ENCODE results near the gene DDX51.
A peak's percentile ranks its signal among the peaks of the same experiment; 100 is the strongest.

DDX51 gene

DNA sequence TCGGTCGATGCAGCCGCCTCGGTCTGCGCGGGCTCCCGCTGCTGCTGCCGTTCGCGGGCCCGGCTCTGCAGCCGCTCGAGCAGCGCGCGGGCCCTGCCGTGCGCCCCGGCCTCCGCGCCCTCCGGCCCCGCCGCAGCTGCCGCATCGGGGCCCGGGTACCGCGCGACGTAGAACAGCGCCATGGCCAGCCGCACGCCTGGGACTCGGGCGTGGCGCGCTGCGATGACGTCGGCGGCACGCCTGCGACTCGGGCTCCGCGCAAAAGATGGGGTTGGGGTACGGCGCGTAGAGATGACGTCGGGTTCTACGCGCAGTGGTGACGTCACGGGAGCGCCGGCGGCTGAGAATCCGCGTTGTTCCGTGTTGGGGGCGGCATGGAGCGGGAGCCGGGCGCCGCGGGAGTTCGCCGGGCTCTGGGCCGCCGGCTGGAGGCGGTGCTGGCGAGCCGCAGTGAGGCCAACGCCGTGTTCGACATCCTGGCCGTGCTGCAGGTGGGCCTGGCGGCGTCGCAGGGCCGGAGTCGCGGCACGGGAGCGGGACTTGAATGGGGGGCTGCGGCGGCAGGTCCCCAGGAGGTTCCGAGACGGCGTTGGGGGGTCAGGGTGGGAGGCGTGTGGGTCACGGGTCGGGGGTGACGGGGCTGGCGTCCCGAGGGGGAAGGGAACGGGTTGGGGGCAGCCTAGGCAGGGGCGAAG is at the start of gene DDX51, which contains the start of gene NOC4L:
Gene DDX51 (minus strand): TSS at position 205 of the 695 bp plus-strand sequence. CDS start 23 bp downstream, at position 182.
Gene NOC4L (plus strand): TSS at position 343 of the 695 bp plus-strand sequence. CDS start 32 bp downstream, at position 375.
- peak; percentile 94 for DNase-seq

DNA sequence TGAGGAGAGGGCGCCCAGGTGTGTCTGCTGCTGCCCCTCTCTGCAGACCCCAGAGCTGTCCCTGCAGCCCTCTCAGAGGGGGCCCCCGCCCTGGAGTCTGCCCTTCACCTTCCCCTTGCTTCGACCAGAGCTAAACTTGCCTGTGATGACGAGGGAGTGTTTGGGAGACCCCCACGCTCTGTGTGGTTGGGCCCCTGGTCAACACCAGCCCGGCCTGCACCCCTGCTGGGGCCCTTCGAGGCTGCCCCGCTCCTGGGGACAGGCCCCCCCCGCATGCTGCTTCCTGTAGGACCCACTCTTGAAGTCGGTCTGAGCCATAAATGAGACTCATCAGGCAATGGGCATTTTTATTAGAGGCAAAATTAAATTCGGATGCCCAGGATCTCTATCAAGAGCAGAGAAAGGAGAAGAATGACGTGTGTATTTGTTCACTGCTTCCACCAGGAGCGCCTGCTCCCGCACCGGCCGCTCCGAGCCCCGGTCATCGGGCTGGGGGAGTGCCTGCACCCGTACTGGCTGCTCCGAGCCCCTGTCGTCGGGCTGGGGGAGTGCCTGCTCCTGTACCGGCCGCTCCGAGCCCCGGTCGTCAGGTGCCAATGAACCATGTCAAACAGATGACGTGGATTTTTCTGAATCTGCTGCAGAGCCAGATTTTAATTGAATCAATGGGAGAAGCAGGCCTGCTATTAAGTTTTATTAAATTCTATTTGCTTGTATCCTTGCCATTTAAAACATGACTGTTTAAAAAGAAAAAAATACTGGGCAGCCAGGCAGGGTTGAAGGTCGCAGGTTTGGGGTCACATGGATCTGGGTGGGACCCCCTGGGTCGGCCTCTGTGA is 47.8 kb upstream of the DDX51 start:
- no peak for DNase-seq

- no peak for DNase-seq
These were observed 46.8 kb upstream of the DDX51 start for GRCh38 chr12:132190834-132191500.

- DNase-seq = no peak
These were observed 46.1 kb upstream of the DDX51 start for GRCh38 chr12:132190012-132190755.

GRCh38 chr12:132189378-132190011 is 45.4 kb upstream of the DDX51 start:
- DNase-seq = peak; percentile 95

GRCh38 chr12:132188916-132189325 is 44.8 kb upstream of the DDX51 start:
- no peak for DNase-seq

- no peak for DNase-seq
These were observed 44.4 kb upstream of the DDX51 start for GRCh38 chr12:132188451-132188901.

DNA sequence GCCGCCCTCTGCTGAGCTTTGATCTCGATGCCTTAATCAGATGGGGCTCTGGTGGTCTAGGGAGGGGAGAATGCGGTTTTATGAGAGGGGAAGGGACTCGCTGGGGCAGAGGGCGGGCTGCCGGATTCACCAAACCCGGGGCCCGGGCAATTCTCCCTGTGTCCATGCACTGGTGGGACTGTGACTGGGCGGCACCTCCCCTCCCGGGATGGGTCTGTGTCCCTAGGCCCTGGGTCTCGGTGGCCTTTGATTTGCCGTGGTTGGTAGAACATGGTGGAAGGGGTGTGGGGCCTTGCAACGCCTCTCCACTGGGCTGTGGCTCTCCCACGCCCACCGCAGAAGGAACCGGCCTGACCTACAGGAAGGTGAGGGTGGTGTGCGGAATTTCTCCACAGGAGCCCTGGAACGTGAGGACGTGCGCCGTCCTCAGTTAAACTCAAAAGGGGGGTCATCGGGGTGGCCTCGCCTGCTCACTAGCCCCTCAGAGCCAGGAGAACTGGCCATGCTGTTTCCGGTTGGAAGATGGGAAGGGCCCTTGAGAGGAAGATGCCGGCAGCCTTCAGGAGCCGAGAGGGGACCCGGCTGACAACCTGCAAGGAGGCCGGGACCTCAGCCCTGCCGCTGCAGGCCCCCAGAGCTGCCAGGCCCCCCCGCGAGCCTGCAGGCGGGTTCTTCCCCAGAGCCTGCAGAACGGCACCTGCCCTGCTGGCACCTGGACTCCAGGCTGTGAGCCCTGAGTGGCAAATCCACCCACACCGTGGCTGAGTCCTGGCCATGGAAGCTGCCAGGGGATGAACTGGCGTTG is 43.7 kb upstream of the DDX51 start:
- no peak for DNase-seq

DNA sequence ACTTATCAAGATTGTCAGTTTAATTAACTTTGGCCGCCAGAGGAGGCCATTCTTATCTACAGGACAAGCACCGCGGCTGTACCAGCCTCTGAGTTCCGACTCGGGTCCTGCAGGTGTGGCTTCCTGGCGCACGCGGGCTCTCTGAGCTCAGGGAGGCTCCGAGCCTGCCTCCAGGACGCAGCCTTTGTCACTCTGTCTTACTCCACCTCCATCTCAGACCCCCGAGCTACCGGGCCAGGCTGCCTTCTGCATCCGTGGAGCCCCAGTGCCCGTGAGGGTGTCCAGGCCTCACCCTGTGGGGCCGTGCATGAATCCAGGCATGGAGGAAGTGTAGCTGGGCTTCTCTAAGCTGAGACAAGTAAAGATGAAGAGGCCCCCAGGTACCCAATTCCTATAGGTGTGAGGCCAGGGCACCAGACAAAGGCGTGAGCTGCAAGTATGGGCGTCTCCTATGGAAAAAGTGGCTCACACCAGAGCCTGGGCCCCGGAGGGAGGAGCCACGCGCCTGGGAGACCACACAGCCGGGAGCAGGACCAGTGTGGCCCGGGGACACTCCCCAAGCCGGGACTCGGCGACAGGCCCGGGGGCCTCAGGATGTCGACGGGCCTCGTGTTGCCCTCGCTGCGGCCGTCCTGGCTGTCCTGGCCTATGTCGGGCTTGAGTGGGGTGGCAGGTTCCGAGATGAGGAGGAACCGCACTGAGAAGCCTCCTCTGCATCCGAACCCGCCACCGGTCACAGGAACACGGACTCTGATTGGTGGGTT is 42.9 kb upstream of the DDX51 start:
- DNase-seq = no peak

GRCh38 chr12:132186208-132186856 is 42.2 kb upstream of the DDX51 start:
- DNase-seq = no peak

DNA sequence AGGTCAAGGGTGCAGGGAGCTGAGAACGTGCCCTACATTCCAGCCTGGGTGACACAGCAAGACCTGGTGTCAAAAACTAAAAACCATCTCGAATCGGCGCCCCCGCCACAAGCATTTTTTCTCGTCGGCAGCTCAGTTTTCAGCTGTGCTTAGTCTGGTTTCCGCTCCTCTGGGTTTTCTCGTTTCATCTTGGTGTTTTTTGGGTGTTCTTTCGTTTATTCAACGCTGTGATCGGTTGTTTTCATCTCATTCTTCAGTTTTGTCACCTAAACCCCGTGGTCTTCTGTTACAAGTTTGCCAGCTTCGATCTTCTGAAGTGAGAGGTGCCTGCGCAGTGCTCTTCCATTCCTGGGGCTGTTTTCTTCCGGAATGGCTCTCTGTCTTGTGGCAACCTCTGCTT is 41.6 kb upstream of the DDX51 start:
- DNase-seq = peak; percentile 21

GRCh38 chr12:132182711-132183365 is 38.7 kb upstream of the DDX51 start:
- DNase-seq = no peak

- no peak for DNase-seq
These were observed 38.1 kb upstream of the DDX51 start for GRCh38 chr12:132182206-132182710.

DNA sequence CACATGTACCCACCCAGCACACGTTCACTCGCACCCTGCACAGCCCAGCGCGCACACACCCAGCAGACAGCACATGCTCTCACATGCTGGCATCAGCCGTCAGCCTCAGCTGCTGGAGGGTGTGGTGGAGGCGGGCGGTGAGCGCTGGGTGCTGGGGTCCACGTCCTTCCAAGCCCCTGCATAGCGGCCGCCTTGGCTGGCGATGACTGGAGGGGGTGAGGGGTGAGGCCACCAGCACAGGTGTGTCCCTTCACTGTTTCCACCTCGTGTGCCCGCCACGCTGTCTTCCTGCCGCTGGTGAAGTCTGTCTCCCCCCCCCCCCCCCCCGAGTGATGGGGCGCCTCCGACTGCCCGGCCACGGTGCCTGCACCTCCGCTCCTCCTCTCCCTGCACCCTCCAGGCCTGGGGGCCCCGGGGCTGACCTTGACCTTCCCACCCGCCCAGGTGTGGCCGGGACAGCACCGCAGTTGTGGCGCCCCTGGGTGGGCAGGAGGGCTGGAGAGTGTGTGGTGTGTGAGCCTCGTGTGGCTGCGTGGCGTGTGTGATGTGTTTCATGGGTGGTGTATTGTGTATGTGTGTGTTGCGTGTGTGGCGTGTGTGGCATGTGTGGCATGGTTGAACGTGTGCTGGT is 37.6 kb upstream of the DDX51 start:
- no peak for DNase-seq

GRCh38 chr12:132180648-132181546 is 36.8 kb upstream of the DDX51 start:
- DNase-seq = no peak

DNA sequence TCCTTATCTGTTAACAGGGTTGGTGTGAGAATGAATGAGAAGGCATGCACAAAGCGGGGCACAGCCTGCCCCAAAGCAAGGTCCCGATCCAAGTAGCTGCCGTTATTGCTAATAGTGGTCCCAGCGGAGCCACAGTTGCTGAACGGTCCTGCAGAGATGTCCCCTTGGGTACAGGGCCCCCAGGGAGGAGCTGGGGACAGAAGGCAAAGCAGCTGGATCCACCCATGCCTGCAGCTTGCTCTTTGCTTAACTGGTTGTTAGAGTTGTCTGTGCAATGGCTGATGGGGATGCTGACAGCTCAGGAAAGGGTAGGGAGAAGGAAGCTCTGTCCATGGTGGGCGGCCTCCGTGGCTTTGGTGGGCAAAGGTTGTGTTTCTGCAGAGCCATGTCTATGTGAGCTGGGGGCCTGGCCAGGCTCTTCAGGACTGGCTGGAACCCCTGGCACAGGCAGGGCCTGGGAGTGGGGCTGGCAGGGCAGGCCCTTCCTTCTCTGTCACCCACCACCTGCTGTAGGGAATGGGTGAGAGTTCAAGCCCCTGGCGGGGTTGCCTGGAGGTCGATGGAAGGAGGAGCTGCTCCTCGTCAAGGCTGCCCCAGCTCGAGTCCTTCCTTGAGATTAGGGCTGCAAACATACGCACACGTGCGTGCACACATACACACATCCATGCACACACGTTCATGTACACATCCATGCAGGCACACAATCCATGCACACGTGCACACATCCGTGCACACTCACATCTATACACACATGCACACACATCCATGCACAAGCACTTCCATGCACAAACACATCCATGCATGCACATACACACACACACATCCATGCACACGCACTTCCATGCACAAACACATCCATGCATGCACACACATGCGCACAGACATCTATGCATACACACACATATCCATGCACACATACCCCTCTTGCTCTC is 35.6 kb upstream of the DDX51 start:
- no peak for DNase-seq
